GM23338 (cell line): Measurements from ENCODE around the gene FRMD4A. TPM values are rescaled to one million over a fixed set of nuclear protein-coding genes. Genes with fewer than 3 reads are reported as not detected.

Source experiments
- ATAC-seq: fragments of 200-7000 bp; cut with Tn5 transposase; 3 replicates; pipeline ENCODE4 v1.9.1; 2020
- DNase-seq: peaks from one replicate; pipeline ENCODE4 v3.0.0-alpha.2; 2015; ENCODE audit warnings: low spot score
- H2AFZ ChIP-seq: fragments of 200-600 bp; sonication (generic); 2 replicates; pipeline ENCODE4 v1.8.0; 2016; ENCODE audit warnings: antibody characterized with exemption, mild to moderate bottlenecking, moderate library complexity
- H3F3A ChIP-seq: fragments of 200-600 bp; sonication (generic); replicated peaks from 2 replicates; pipeline ENCODE4 v1.8.0; 2017; ENCODE audit warnings: antibody characterized with exemption, mixed run types, low read depth
- H3K27ac ChIP-seq: fragments of 200-600 bp; sonication (generic); 2 replicates; pipeline ENCODE4 v1.6.1; 2016; ENCODE audit warnings: low read depth
- H3K27me3 ChIP-seq: fragments of 200-600 bp; sonication (generic); 2 replicates; pipeline ENCODE4 v1.8.0; 2016; ENCODE audit warnings: mild to moderate bottlenecking, mixed run types, moderate library complexity; ENCODE audit not compliant: insufficient read depth
- H3K36me3 ChIP-seq: fragments of 200-600 bp; sonication (generic); 2 replicates; pipeline ENCODE4 v1.8.0; 2016; ENCODE audit warnings: mild to moderate bottlenecking; ENCODE audit not compliant: insufficient read depth
- H3K4me1 ChIP-seq: fragments of 200-600 bp; sonication (generic); 2 replicates; pipeline ENCODE4 v1.8.0; 2016; ENCODE audit warnings: mild to moderate bottlenecking, moderate library complexity; ENCODE audit not compliant: insufficient read depth
- H3K4me2 ChIP-seq: fragments of 200-600 bp; sonication (generic); 2 replicates; pipeline ENCODE4 v1.7.1; 2017; ENCODE audit warnings: mixed run types
- H3K4me3 ChIP-seq: fragments of 200-600 bp; sonication (generic); 2 replicates; pipeline ENCODE4 v1.6.1; 2016; ENCODE audit warnings: mixed run types
- H3K79me2 ChIP-seq: fragments of 200-600 bp; sonication (generic); replicated peaks from 2 replicates; pipeline ENCODE4 v1.8.0; 2017; ENCODE audit warnings: mild to moderate bottlenecking; ENCODE audit not compliant: insufficient read depth
- H3K9me2 ChIP-seq: fragments of 200-600 bp; sonication (generic); 2 replicates; pipeline ENCODE4 v1.8.0; 2017; ENCODE audit not compliant: insufficient read depth
- H4K20me1 ChIP-seq: fragments of 200-600 bp; sonication (generic); replicated peaks from 2 replicates; pipeline ENCODE4 v1.8.0; 2017; ENCODE audit warnings: mild to moderate bottlenecking; ENCODE audit not compliant: insufficient read depth
- H3K27ac Mint-ChIP-seq: 2 replicates; pipeline ENCODE4 v1.8.0; 2020; ENCODE audit warnings: inconsistent platforms, mild to moderate bottlenecking, moderate library complexity, mixed read lengths
- H3K27me3 Mint-ChIP-seq: 3 replicates; pipeline ENCODE4 v1.8.0; 2022; ENCODE audit warnings: low read depth, mild to moderate bottlenecking, moderate library complexity, mixed read lengths, inconsistent platforms; ENCODE audit not compliant: insufficient read depth, poor library complexity
- H3K36me3 Mint-ChIP-seq: 3 replicates; pipeline ENCODE4 v1.8.0; 2021; ENCODE audit warnings: low read depth, mild to moderate bottlenecking, inconsistent platforms, moderate library complexity, mixed read lengths
- H3K4me1 Mint-ChIP-seq: 3 replicates; pipeline ENCODE4 v1.8.0; 2020; ENCODE audit warnings: mild to moderate bottlenecking, inconsistent platforms, mixed read lengths
- H3K4me3 Mint-ChIP-seq: 3 replicates; pipeline ENCODE4 v1.8.0; 2021; ENCODE audit warnings: moderate library complexity, mild to moderate bottlenecking, inconsistent platforms, mixed read lengths
- H3K9me3 Mint-ChIP-seq: 3 replicates; pipeline ENCODE4 v1.8.0; 2020; ENCODE audit warnings: moderate library complexity, mild to moderate bottlenecking, inconsistent platforms, mixed read lengths
- CREB1 ChIP-seq: fragments of 250-450 bp; sonication (Bioruptor Pico); IDR thresholded peaks from 2 replicates; pipeline ENCODE4 v1.5.0; 2020; ENCODE audit warnings: low read depth, mild to moderate bottlenecking, moderate library complexity
- JUNB ChIP-seq: IDR thresholded peaks from one replicate; pipeline ENCODE4 v1.6.1; 2016; ENCODE audit warnings: antibody characterized with exemption; ENCODE audit not compliant: unreplicated experiment
- REST ChIP-seq: IDR thresholded peaks from one replicate; pipeline ENCODE4 v1.6.1; 2018; ENCODE audit warnings: antibody characterized with exemption; ENCODE audit not compliant: unreplicated experiment
- ZNF114 ChIP-seq: fragments of 250-450 bp; sonication (Bioruptor Pico); IDR thresholded peaks from 2 replicates; pipeline ENCODE4 v1.5.0; 2020; ENCODE audit warnings: mild to moderate bottlenecking, moderate library complexity
- ZNF331 ChIP-seq: fragments of 250-450 bp; sonication (Bioruptor Pico); IDR thresholded peaks from 2 replicates; pipeline ENCODE4 v1.5.0; 2020; ENCODE audit warnings: low read depth, mild to moderate bottlenecking, moderate library complexity
- ZNF462 ChIP-seq: fragments of 250-450 bp; sonication (Bioruptor Pico); IDR thresholded peaks from 2 replicates; pipeline ENCODE4 v1.5.0; 2020; ENCODE audit warnings: mild to moderate bottlenecking, moderate library complexity
- polyA plus RNA-seq: library from polyadenylated mRNA; unstranded; fragments of >200 nt; fragmentation: Nextera tagmentation; extraction: Ambion mirVana; gene quantifications from 2 replicates; pipeline ENCODE4 v1.2.1, GENCODE V29; 2016
- total RNA-seq: library from RNA; depleted of rRNA; stranded (reverse); fragments of >200 nt; shearing (Covaris generic); gene quantifications from 2 replicates; pipeline ENCODE4 v1.2.3, GENCODE V29; 2014

Gene FRMD4A
- total and polyA plus RNA-seq, 2 experiments from 2014 or later, result 14.0 to 20.1 TPM

GRCh38 chr10:14163377-14164086, 167.2 kb downstream of the FRMD4A start:
- no peak overlapping the region; the same call in 1 of the 2 replicates for H3K27ac ChIP-seq
- peaks cover 6% of the 10 kb centered on the region for H3K27me3 Mint-ChIP-seq

More at GRCh38 chr10:14163377-14164086, 167.2 kb downstream of the FRMD4A start:
- DNase-seq (peak; percentile 18), ATAC-seq (peak; percentile 56)
- Mint-ChIP-seq H3K4me3 (peak overlapping the region; percentile 6; the same call in 1 of the 3 replicates), H3K36me3 (no peaks in the 10 kb centered on the region), H3K27ac (peak overlapping the region; percentile 26; the same call in 1 of the 2 replicates), H3K4me1 (peaks cover 17% of the 10 kb centered on the region), H3K9me3 (no peaks in the 10 kb centered on the region)
- Histone ChIP-seq H3K4me2 (no peak overlapping the region), H3K79me2 (no peaks in the 10 kb centered on the region), H3K4me1 (peaks cover 15% of the 10 kb centered on the region; the same call in 1 of the 2 replicates), H4K20me1 (no peaks in the 10 kb centered on the region), H3K36me3 (no peaks in the 10 kb centered on the region), H2AFZ (peak overlapping the region; percentile 66; the same call in 1 of the 2 replicates), H3K9me2 (no peaks in the 10 kb centered on the region), H3F3A (no peaks in the 10 kb centered on the region), H3K4me3 (no peak overlapping the region), H3K27me3 (no peaks in the 10 kb centered on the region)
- no peak for TF ChIP-seq REST
- TF ChIP-seq JUNB, result no peak
- TF ChIP-seq ZNF462 (CRISPR knock-in tag), result no peak
- no peak for TF ChIP-seq ZNF114
- no peak for TF ChIP-seq ZNF331 (CRISPR knock-in tag)
- TF ChIP-seq CREB1 (CRISPR knock-in tag), result no peak
